ENCODE results near the gene ELMO2. TPM values are rescaled to one million over a fixed set of nuclear protein-coding genes. Genes with fewer than 3 reads are reported as not detected.
A peak's percentile ranks its signal among the peaks of the same experiment; 100 is the strongest.

Gene ELMO2
- total RNA-seq, 1 donor from 2014 or later = 53.3 TPM

- H3K9me3 Mint-ChIP-seq = no peaks in the 10 kb centered on the region
- H3K4me3 Mint-ChIP-seq = peak overlapping the region; percentile 89
- H3K27ac Mint-ChIP-seq = peak overlapping the region; percentile 16
- Histone ChIP-seq H3K9me3 (ENCODE audit: low read depth) (no peaks in the 10 kb centered on the region), H3F3A (ENCODE audit: low read depth) (peaks cover 19% of the 10 kb centered on the region), H3K36me3 (no peaks in the 10 kb centered on the region), H4K20me1 (ENCODE audit: low read depth) (peaks cover 18% of the 10 kb centered on the region), H3K27me3 (no peaks in the 10 kb centered on the region), H3K4me1 (peaks cover 4% of the 10 kb centered on the region), H3K27ac (no peak overlapping the region), H3K9ac (peak overlapping the region; percentile 96), H3K4me2 (peak overlapping the region; percentile 96), H2AFZ (replicated peaks) (no peak overlapping the region), H3K79me2 (ENCODE audit: low read depth) (peaks cover 20% of the 10 kb centered on the region), H3K4me3 (peak overlapping the region; percentile 98)
- DNase-seq (ENCODE audit: low spot score) = no peak
- peaks cover 24% of the 10 kb centered on the region for H3K4me1 Mint-ChIP-seq
- TF ChIP-seq EZH2phosphoT487 (IDR thresholded peaks at IDR 0.05) (no peak), EZH2 (IDR thresholded peaks at IDR 0.05) (no peak)
- TF ChIP-seq, protein P1, sequence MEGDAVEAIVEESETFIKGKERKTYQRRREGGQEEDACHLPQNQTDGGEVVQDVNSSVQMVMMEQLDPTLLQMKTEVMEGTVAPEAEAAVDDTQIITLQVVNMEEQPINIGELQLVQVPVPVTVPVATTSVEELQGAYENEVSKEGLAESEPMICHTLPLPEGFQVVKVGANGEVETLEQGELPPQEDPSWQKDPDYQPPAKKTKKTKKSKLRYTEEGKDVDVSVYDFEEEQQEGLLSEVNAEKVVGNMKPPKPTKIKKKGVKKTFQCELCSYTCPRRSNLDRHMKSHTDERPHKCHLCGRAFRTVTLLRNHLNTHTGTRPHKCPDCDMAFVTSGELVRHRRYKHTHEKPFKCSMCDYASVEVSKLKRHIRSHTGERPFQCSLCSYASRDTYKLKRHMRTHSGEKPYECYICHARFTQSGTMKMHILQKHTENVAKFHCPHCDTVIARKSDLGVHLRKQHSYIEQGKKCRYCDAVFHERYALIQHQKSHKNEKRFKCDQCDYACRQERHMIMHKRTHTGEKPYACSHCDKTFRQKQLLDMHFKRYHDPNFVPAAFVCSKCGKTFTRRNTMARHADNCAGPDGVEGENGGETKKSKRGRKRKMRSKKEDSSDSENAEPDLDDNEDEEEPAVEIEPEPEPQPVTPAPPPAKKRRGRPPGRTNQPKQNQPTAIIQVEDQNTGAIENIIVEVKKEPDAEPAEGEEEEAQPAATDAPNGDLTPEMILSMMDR (IDR thresholded peaks at IDR 0.05) = no peak
- H3K36me3 Mint-ChIP-seq = peaks cover 15% of the 10 kb centered on the region
- no peaks in the 10 kb centered on the region for H3K27me3 Mint-ChIP-seq (ENCODE audit: insufficient read depth, low read depth)
Measured at GRCh38 chr20:46362921-46363867, 43.2 kb downstream of the ELMO2 start.

DNA sequence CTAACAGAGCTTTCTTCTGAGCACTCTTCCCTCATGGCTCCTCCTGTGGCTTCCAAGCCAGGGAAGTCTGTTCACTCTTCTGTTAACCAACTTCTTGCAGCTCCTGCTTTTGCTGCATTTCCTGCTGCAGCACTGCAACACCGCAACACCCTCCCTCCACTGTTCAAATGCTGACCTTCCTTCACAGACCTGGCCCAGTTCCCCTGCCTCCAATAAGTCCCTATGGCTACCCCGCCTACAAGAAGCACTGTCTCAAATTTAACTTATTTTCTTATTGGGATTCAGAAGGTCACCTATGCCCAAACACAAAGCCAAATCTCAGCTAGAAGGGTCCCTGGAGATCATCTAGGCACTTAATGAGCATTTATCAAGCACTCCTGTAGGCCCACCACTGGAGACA lies 44.6 kb downstream of the ELMO2 start:
- no peaks in the 10 kb centered on the region for H3K36me3 ChIP-seq
- H3K4me1 Mint-ChIP-seq = peaks cover 24% of the 10 kb centered on the region

DNA sequence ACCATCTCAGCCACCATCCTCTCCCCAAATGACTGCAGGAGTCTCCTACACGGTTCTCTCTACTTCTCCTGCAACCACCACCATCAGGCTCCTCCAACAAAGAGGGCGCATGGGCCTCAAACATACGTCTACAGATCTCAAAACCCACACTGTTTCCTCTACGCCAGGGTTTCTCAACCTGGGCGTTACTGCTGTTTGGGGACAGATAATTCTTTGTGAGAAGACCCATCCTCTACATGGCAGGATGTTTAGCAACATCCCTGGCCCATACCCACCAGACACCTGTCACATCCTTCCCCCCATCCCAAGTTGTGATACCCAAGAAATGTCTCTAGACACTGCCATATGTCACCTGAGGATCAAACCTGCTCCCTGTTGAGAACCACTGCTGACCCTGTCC lies 45.0 kb downstream of the ELMO2 start:
- H3K27ac Mint-ChIP-seq = no peak overlapping the region
- Histone ChIP-seq H3K27me3 (no peaks in the 10 kb centered on the region), H3F3A (ENCODE audit: low read depth) (peaks cover 16% of the 10 kb centered on the region), H3K4me1 (peaks cover 4% of the 10 kb centered on the region), H3K9me3 (ENCODE audit: low read depth) (no peaks in the 10 kb centered on the region), H3K9ac (no peak overlapping the region), H3K4me3 (no peak overlapping the region), H3K79me2 (ENCODE audit: low read depth) (peaks cover 20% of the 10 kb centered on the region), H3K27ac (no peak overlapping the region), H3K36me3 (no peaks in the 10 kb centered on the region), H2AFZ (replicated peaks) (no peak overlapping the region), H3K4me2 (no peak overlapping the region), H4K20me1 (ENCODE audit: low read depth) (peaks cover 18% of the 10 kb centered on the region)
- no peak for DNase-seq (ENCODE audit: low spot score)
- no peaks in the 10 kb centered on the region for H3K27me3 Mint-ChIP-seq (ENCODE audit: insufficient read depth, low read depth)
- peaks cover 10% of the 10 kb centered on the region for H3K36me3 Mint-ChIP-seq
- peaks cover 24% of the 10 kb centered on the region for H3K4me1 Mint-ChIP-seq
- TF ChIP-seq EZH2 (IDR thresholded peaks at IDR 0.05) (no peak), EZH2phosphoT487 (IDR thresholded peaks at IDR 0.05) (no peak)
- TF ChIP-seq, protein P1 (IDR thresholded peaks at IDR 0.05) = no peak
- H3K4me3 Mint-ChIP-seq = no peak overlapping the region
- H3K9me3 Mint-ChIP-seq = no peaks in the 10 kb centered on the region

More for the DNA sequence above, 44.6 kb downstream of the ELMO2 start:
- Histone ChIP-seq H3K27ac (no peak overlapping the region), H2AFZ (replicated peaks) (no peak overlapping the region), H3K4me2 (no peak overlapping the region), H3K9ac (no peak overlapping the region), H3K79me2 (ENCODE audit: low read depth) (peaks cover 20% of the 10 kb centered on the region), H3K4me3 (no peak overlapping the region), H4K20me1 (ENCODE audit: low read depth) (peaks cover 18% of the 10 kb centered on the region), H3K27me3 (no peaks in the 10 kb centered on the region), H3F3A (ENCODE audit: low read depth) (peaks cover 19% of the 10 kb centered on the region), H3K4me1 (peaks cover 4% of the 10 kb centered on the region), H3K9me3 (ENCODE audit: low read depth) (no peaks in the 10 kb centered on the region)
- Mint-ChIP-seq H3K27ac (no peak overlapping the region), H3K4me3 (peak overlapping the region; percentile 13), H3K9me3 (no peaks in the 10 kb centered on the region), H3K36me3 (peaks cover 10% of the 10 kb centered on the region), H3K27me3 (ENCODE audit: insufficient read depth, low read depth) (no peaks in the 10 kb centered on the region)
- DNase-seq (ENCODE audit: low spot score) = no peak
- no peak for TF ChIP-seq EZH2phosphoT487 (IDR thresholded peaks at IDR 0.05)
- TF ChIP-seq, protein P1 (IDR thresholded peaks at IDR 0.05) = no peak
- no peak for TF ChIP-seq EZH2 (IDR thresholded peaks at IDR 0.05)

Measured in neural progenitor cell (in vitro differentiated cells).